ENCODE results near the gene SMR3A. TPM values are rescaled to one million over a fixed set of nuclear protein-coding genes. Genes with fewer than 3 reads are reported as not detected.

SMR3A gene
- total and polyA plus RNA-seq, 2 of the 4 experiments (the other 2 are of a cell fraction) = not detected

GRCh38 chr4:70392057-70392776 lies 31.7 kb downstream of the SMR3A start:
- dilution Hi-C loops (cut with HindIII; ENCODE audit: low sequenced_read_pairs, unreplicated experiment) = no loop called here
- H3K27ac ChIP-seq (ENCODE audit: insufficient read depth, low read length) = no peak overlapping the region
- WGBS, 2 experiments (ENCODE audit: extremely low coverage in 2 of 2, insufficient read length in 1 of 2) = no CpG with 5 or more reads among the region's 2 CpGs
- ChIA-PET CTCF (no interaction called here), POLR2A (ENCODE audit: unreplicated experiment) (no interaction called here)
- TF ChIP-seq CEBPB (IDR thresholded peaks at IDR 0.05; ENCODE audit: low read depth, low read length) = no peak
- no peak for TF ChIP-seq RCOR1 (IDR thresholded peaks at IDR 0.05; ENCODE audit: insufficient replicate concordance, low read length)
- TF ChIP-seq MAFK (IDR thresholded peaks at IDR 0.05; ENCODE audit: low read depth, low read length) = no peak
- no peak for TF ChIP-seq BHLHE40 (IDR thresholded peaks at IDR 0.05; ENCODE audit: low read depth, low read length)
- TF ChIP-seq MXI1 (IDR thresholded peaks at IDR 0.05; ENCODE audit: borderline replicate concordance, low read depth, low read length) = no peak
- no peak for TF ChIP-seq POLR2A (IDR thresholded peaks at IDR 0.05; ENCODE audit: low read depth, low read length)
- TF ChIP-seq SMC3 (IDR thresholded peaks at IDR 0.05; ENCODE audit: low read depth, low read length) = no peak
- no peak for TF ChIP-seq ELK1 (IDR thresholded peaks at IDR 0.05; ENCODE audit: borderline replicate concordance, low read depth, low read length)
- no peak for TF ChIP-seq RAD21 (IDR thresholded peaks at IDR 0.05; ENCODE audit: low read length)
- no peak overlapping the region for H3K56ac ChIP-seq (ENCODE audit: extremely low read depth, insufficient read depth, low read length)
- H3K4me1 ChIP-seq (ENCODE audit: control insufficient read depth, insufficient read depth, low read length) = no peaks in the 10 kb centered on the region
- ATAC-seq (ENCODE audit: low read depth) (no peak), DNase-seq (no peak)
- no peak overlapping the region for H3K4me3 ChIP-seq (ENCODE audit: insufficient read depth, low read depth, low read length)
- no peak overlapping the region for H2AK9ac ChIP-seq (replicated peaks; ENCODE audit: low read depth, low read length, poor library complexity)
- H2BK120ac ChIP-seq (ENCODE audit: low read depth, low read length) = no peak overlapping the region
- intact Hi-C loops (cut with micrococcal nuclease) = no loop called here
- H2BK20ac ChIP-seq (ENCODE audit: low read depth, low read length) = no peak overlapping the region
- H3K23ac ChIP-seq (ENCODE audit: low read depth, low read length) = no peak overlapping the region
- in situ Hi-C loops (cut with MboI; ENCODE audit: low sequenced_read_pairs) = no loop called here
- no peak overlapping the region for H3K4ac ChIP-seq (ENCODE audit: low read depth, low read length)
- H3K9me3 ChIP-seq (ENCODE audit: control insufficient read depth, insufficient read depth, low read length) = no peaks in the 10 kb centered on the region
- H2BK15ac ChIP-seq (ENCODE audit: low read depth, low read length) = no peak overlapping the region
- H3K27me3 ChIP-seq (ENCODE audit: control insufficient read depth, insufficient read depth, low read length) = no peaks in the 10 kb centered on the region
- no peak overlapping the region for H2BK5ac ChIP-seq (ENCODE audit: low read depth, low read length, poor library complexity, severe bottlenecking)
- H4K5ac ChIP-seq (ENCODE audit: low read depth, low read length) = no peak overlapping the region
- H2AFZ ChIP-seq (replicated peaks; ENCODE audit: low read length, poor library complexity) = no peak overlapping the region
- no peak overlapping the region for H3K9ac ChIP-seq (ENCODE audit: low read depth, low read length)
- H3K36me3 ChIP-seq (ENCODE audit: control insufficient read depth, insufficient read depth, low read length) = no peaks in the 10 kb centered on the region
- no peak overlapping the region for H3K14ac ChIP-seq (replicated peaks; ENCODE audit: low read depth, low read length)
- H4K8ac ChIP-seq (ENCODE audit: low read depth in 2 of 2, low read length in 2 of 2) = no peak overlapping the region
- H3K18ac ChIP-seq (ENCODE audit: low read depth, low read length) = no peak overlapping the region
- no TSS peak for BruUV-seq (replicated peaks)
- H3K9me1 ChIP-seq (ENCODE audit: insufficient read depth, low read length) = no peaks in the 10 kb centered on the region
- no peak overlapping the region for H3K4me2 ChIP-seq (ENCODE audit: low read depth, low read length)
- H4K91ac ChIP-seq (ENCODE audit: insufficient read depth, low read depth, low read length) = no peak overlapping the region
- H4K20me1 ChIP-seq (ENCODE audit: insufficient read depth, low read length) = no peaks in the 10 kb centered on the region
- H3K79me1 ChIP-seq (ENCODE audit: low read depth in 1 of 2, low read length in 2 of 2) = no peaks in the 10 kb centered on the region
- H2AK5ac ChIP-seq (ENCODE audit: low read depth, low read length) = no peak overlapping the region

All from IMR-90 (cell line).